ENCODE measurements around the gene ETS1. TPM values are rescaled to one million over a fixed set of nuclear protein-coding genes. Genes with fewer than 3 reads are reported as not detected.

ETS1 gene
- total RNA-seq, 2 donors from 2014 or later, result 15.2 to 30.0 TPM

DNA sequence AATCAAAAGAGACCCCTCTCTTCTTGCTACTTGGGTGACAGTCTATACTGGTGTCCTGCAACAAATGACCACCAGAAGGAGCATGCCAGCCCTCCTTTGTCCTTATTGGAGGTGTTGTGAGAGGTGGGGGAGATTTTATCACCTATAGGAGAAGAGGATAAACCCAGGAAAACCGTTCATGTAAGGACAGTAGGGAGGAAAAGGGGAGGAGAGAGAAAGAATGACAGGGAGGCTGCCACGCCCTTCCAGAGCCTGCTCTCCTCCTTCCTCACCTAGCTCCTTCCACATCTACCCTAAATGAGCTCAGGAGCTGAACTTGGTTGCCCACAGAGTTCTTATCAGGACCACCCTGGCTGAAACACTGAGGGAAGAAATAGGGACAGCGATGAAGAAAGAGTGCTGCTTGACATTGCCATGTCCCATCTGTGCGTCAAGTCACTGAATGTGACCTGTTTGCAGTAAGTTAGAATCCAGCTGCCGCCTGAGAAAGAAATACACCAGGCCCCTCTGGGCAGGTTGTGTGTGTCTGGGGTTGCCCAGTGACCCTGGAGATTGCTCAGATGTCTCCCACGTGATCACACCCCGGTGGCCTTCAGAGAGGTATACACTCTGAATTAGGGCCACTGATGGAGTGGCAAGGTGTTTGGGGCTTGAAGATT lies 40.4 kb upstream of the ETS1 start:
- 83% methylated on average over 7 of the region's 7 CpGs for WGBS
- Histone ChIP-seq H3K4me1 (replicated peaks) (no peaks in the 10 kb centered on the region), H3K4me3 (no peak overlapping the region), H3K27ac (no peak overlapping the region), H3K9me3 (no peaks in the 10 kb centered on the region), H3K27me3 (replicated peaks; ENCODE audit: insufficient read depth) (no peaks in the 10 kb centered on the region), H3K36me3 (no peaks in the 10 kb centered on the region)
- intact Hi-C loops (cut with DNase I), result no loop called here
- DNase-seq (ENCODE audit: low spot score), result no peak
- TF ChIP-seq POLR2AphosphoS5 (IDR thresholded peaks at IDR 0.05), result no peak
- TF ChIP-seq, protein P1, sequence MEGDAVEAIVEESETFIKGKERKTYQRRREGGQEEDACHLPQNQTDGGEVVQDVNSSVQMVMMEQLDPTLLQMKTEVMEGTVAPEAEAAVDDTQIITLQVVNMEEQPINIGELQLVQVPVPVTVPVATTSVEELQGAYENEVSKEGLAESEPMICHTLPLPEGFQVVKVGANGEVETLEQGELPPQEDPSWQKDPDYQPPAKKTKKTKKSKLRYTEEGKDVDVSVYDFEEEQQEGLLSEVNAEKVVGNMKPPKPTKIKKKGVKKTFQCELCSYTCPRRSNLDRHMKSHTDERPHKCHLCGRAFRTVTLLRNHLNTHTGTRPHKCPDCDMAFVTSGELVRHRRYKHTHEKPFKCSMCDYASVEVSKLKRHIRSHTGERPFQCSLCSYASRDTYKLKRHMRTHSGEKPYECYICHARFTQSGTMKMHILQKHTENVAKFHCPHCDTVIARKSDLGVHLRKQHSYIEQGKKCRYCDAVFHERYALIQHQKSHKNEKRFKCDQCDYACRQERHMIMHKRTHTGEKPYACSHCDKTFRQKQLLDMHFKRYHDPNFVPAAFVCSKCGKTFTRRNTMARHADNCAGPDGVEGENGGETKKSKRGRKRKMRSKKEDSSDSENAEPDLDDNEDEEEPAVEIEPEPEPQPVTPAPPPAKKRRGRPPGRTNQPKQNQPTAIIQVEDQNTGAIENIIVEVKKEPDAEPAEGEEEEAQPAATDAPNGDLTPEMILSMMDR (IDR thresholded peaks at IDR 0.05), result no peak
- no peak for TF ChIP-seq POLR2A (IDR thresholded peaks at IDR 0.05)

DNA sequence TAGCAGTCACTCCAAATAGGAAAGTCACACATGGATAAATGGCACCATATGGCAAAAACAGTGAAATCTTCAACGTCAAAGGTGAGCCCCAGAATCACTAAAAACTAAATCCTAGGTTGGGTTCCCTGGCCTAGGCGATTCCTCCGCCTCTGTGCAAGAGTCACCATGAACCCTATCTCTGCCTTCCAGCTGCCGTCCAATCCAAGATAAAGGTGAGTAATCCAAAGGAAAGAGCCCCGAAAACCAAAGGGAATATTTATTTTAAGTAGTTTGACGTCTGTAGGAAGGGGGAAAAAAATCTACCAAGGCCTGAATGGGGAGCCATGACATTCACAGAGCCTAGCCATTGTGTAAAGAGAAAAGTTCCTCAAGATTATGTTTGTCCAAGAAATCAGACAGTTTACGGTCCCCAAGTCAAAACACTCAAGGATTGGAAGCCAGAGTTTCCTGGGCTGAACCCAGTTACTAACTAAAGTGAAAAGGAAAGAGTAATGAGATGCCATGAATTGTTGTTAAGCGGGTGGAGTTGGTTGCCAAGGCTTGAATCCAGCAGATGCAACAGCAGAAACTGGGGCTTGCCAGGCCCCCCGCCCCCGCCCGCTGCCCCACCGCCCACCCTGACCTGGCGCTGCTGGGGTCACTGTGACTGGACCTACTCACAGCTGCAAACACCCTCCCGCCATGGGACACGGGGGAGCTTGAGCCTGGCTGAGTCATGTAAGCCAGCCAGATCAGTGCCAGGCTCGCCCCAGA lies 39.7 kb upstream of the ETS1 start:
- no peaks in the 10 kb centered on the region for H3K4me1 ChIP-seq (replicated peaks)

DNA sequence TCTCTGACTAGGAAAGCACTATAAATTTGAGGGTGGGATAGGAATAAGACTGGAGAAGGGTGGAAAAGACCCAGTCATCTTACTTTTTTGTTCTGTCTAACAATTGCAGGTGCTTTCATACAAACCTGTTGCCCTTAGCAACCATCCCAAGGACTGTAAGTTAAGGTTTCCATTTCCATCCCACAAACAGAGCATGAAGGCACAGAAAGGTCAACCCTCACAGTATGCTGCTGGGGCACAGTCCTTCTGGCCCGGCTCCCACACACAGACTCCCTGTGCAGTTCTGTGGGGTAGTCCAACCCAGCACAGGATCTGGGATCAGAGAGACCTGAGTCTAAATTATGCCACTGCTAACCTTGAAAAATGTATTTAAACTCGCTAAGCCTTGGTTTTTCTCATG lies 38.4 kb upstream of the ETS1 start:
- Histone ChIP-seq H3K9me3 (no peaks in the 10 kb centered on the region), H3K27me3 (replicated peaks; ENCODE audit: insufficient read depth) (no peaks in the 10 kb centered on the region), H3K27ac (no peak overlapping the region), H3K36me3 (no peaks in the 10 kb centered on the region), H3K4me1 (replicated peaks) (no peaks in the 10 kb centered on the region), H3K4me3 (no peak overlapping the region)
- no peak for TF ChIP-seq POLR2A (IDR thresholded peaks at IDR 0.05)
- TF ChIP-seq, protein P1 (IDR thresholded peaks at IDR 0.05), result no peak
- TF ChIP-seq POLR2AphosphoS5 (IDR thresholded peaks at IDR 0.05), result no peak
- intact Hi-C loops (cut with DNase I), result no loop called here
- WGBS, result 91% methylated on average over 2 of the region's 2 CpGs
- DNase-seq (ENCODE audit: low spot score), result no peak

More for the DNA sequence above, 39.7 kb upstream of the ETS1 start:
- Histone ChIP-seq H3K27me3 (replicated peaks; ENCODE audit: insufficient read depth) (no peaks in the 10 kb centered on the region), H3K27ac (no peak overlapping the region), H3K4me3 (no peak overlapping the region), H3K9me3 (no peaks in the 10 kb centered on the region), H3K36me3 (no peaks in the 10 kb centered on the region)
- DNase-seq (ENCODE audit: low spot score), result no peak
- TF ChIP-seq POLR2AphosphoS5 (IDR thresholded peaks at IDR 0.05) (no peak), POLR2A (IDR thresholded peaks at IDR 0.05) (no peak)
- TF ChIP-seq, protein P1 (IDR thresholded peaks at IDR 0.05), result no peak
- intact Hi-C loops (cut with DNase I), result no loop called here
- 91% methylated on average over 16 of the region's 16 CpGs for WGBS

- H3K27me3 ChIP-seq (replicated peaks; ENCODE audit: insufficient read depth), result no peaks in the 10 kb centered on the region
- no peak overlapping the region for H3K27ac ChIP-seq
- DNase-seq (ENCODE audit: low spot score), result no peak
- intact Hi-C loops (cut with DNase I), result no loop called here
- H3K4me3 ChIP-seq, result no peak overlapping the region
- H3K9me3 ChIP-seq, result no peaks in the 10 kb centered on the region
- no peaks in the 10 kb centered on the region for H3K36me3 ChIP-seq
- 86% methylated on average over 8 of the region's 8 CpGs for WGBS
- TF ChIP-seq POLR2A (IDR thresholded peaks at IDR 0.05) (no peak), POLR2AphosphoS5 (IDR thresholded peaks at IDR 0.05) (no peak)
- TF ChIP-seq, protein P1 (IDR thresholded peaks at IDR 0.05), result no peak
- no peaks in the 10 kb centered on the region for H3K4me1 ChIP-seq (replicated peaks)
Measured at GRCh38 chr11:128625326-128625725, 38.0 kb upstream of the ETS1 start.

All from prostate gland (tissue), 2 donors.